ENCODE results near the gene METTL6. TPM values are rescaled to one million over a fixed set of nuclear protein-coding genes. Genes with fewer than 3 reads are reported as not detected.

METTL6 gene
- total and polyA plus RNA-seq, 2 of the 4 experiments (the other 2 are of a cell fraction) = 15.4 to 21.5 TPM

DNA sequence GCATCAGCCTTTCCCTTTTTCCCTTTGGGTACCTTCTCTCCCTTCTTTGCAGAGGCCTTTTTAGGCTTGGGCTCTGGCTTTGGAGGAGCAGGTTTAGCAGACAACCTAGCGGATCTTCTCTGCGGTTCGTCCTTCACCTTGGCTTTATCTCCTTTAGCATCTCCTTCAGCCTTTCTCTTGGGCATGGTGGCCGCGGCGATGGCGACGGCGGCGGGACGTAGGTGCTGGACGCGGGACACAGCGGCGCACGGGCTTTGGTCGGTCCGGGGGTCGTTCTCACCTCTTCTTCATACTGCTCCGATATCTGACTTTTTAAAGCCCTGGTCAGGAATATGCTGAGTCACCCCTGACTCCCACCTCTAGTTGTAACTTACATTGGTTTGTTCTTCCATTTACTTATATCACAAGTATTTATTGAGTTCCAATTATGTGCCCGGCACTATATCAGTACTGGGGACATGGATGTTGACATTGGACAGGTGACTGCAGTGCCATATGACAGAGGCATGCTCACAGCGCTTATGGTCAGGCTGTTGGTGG, 51.8 kb downstream of the METTL6 start:
- H3K14ac ChIP-seq (replicated peaks; ENCODE audit: low read depth, low read length) = no peak overlapping the region
- BruUV-seq (replicated peaks) = no TSS peak
- H3K27ac ChIP-seq (ENCODE audit: insufficient read depth, low read length) = no peak overlapping the region
- no peaks in the 10 kb centered on the region for H4K20me1 ChIP-seq (ENCODE audit: insufficient read depth, low read length)
- H3K9me3 ChIP-seq (ENCODE audit: control insufficient read depth, insufficient read depth, low read length) = no peaks in the 10 kb centered on the region
- 93% methylated on average over 11 of the region's 22 CpGs; no CpG with 5 or more reads in 1 of the 2 experiments for WGBS, 2 experiments (ENCODE audit: extremely low coverage in 2 of 2, insufficient read length in 1 of 2)
- dilution Hi-C loops (cut with HindIII; ENCODE audit: low sequenced_read_pairs, unreplicated experiment) = no loop called here
- no peaks in the 10 kb centered on the region for H3K4me1 ChIP-seq (ENCODE audit: control insufficient read depth, insufficient read depth, low read length)
- H3K79me1 ChIP-seq (ENCODE audit: low read depth in 1 of 2, low read length in 2 of 2) = no peaks in the 10 kb centered on the region
- H2AK9ac ChIP-seq (replicated peaks; ENCODE audit: low read depth, low read length, poor library complexity) = no peak overlapping the region
- H3K4me3 ChIP-seq (ENCODE audit: insufficient read depth, low read depth, low read length) = no peak overlapping the region
- no peak overlapping the region for H2BK120ac ChIP-seq (ENCODE audit: low read depth, low read length)
- no peak overlapping the region for H3K23ac ChIP-seq (ENCODE audit: low read depth, low read length)
- in situ Hi-C loops (cut with MboI; ENCODE audit: low sequenced_read_pairs) = loop anchor here (25.0 kb wide), 1 partner anchor 263 kb away; no protein-coding TSS in a partner anchor
- ATAC-seq (ENCODE audit: low read depth) (no peak), DNase-seq (no peak)
- no peak overlapping the region for H4K8ac ChIP-seq (ENCODE audit: low read depth in 2 of 2, low read length in 2 of 2)
- no peak overlapping the region for H2BK5ac ChIP-seq (ENCODE audit: low read depth, low read length, poor library complexity, severe bottlenecking)
- no peak overlapping the region for H3K4me2 ChIP-seq (ENCODE audit: low read depth, low read length)
- H3K27me3 ChIP-seq (ENCODE audit: control insufficient read depth, insufficient read depth, low read length) = no peaks in the 10 kb centered on the region
- H2BK15ac ChIP-seq (ENCODE audit: low read depth, low read length) = no peak overlapping the region
- no peaks in the 10 kb centered on the region for H3K9me1 ChIP-seq (ENCODE audit: insufficient read depth, low read length)
- no peak overlapping the region for H2AFZ ChIP-seq (replicated peaks; ENCODE audit: low read length, poor library complexity)
- no peak overlapping the region for H3K4ac ChIP-seq (ENCODE audit: low read depth, low read length)
- ChIA-PET CTCF (no interaction called here), POLR2A (ENCODE audit: unreplicated experiment) (no interaction called here)
- H3K56ac ChIP-seq (ENCODE audit: extremely low read depth, insufficient read depth, low read length) = no peak overlapping the region
- no peak overlapping the region for H2BK20ac ChIP-seq (ENCODE audit: low read depth, low read length)
- H3K18ac ChIP-seq (ENCODE audit: low read depth, low read length) = no peak overlapping the region
- TF ChIP-seq MXI1 (IDR thresholded peaks at IDR 0.05; ENCODE audit: borderline replicate concordance, low read depth, low read length) (no peak), NFE2L2 (IDR thresholded peaks at IDR 0.05; ENCODE audit: low read depth, low read length) (peak; percentile 90)
- no peaks in the 10 kb centered on the region for H3K36me3 ChIP-seq (ENCODE audit: control insufficient read depth, insufficient read depth, low read length)
- H3K9ac ChIP-seq (ENCODE audit: low read depth, low read length) = no peak overlapping the region
- intact Hi-C loops (cut with micrococcal nuclease) = no loop called here
- no peak overlapping the region for H2AK5ac ChIP-seq (ENCODE audit: low read depth, low read length)
- H4K91ac ChIP-seq (ENCODE audit: insufficient read depth, low read depth, low read length) = no peak overlapping the region
- H4K5ac ChIP-seq (ENCODE audit: low read depth, low read length) = no peak overlapping the region
